Kidney epithelial cell (primary cell): Measurements from ENCODE around the gene NACC2. TPM values are rescaled to one million over a fixed set of nuclear protein-coding genes. Genes with fewer than 3 reads are reported as not detected.

Source experiments
- DNase-seq: peaks from one replicate; pipeline ENCODE4 v3.0.0-alpha.2; 2010; ENCODE audit warnings: low read depth
- H3K27me3 ChIP-seq: 2 replicates; pipeline ENCODE4 v1.6.0; 2011; ENCODE audit warnings: low read length; ENCODE audit not compliant: control insufficient read depth, insufficient read depth
- H3K36me3 ChIP-seq: 2 replicates; pipeline ENCODE4 v1.5.1; 2011; ENCODE audit warnings: low read length; ENCODE audit not compliant: control insufficient read depth, insufficient read depth
- H3K4me3 ChIP-seq: 2 replicates; pipeline ENCODE4 v1.5.1; 2011; ENCODE audit warnings: low read depth, mild to moderate bottlenecking, control low read depth, low read length
- CTCF ChIP-seq: IDR thresholded peaks from 2 replicates; pipeline ENCODE4 v1.5.1; 2011; ENCODE audit warnings: mild to moderate bottlenecking, moderate library complexity, low read length, control low read depth, inconsistent platforms; ENCODE audit not compliant: insufficient read depth, poor library complexity, severe bottlenecking
- total RNA-seq: library from RNA; depleted of rRNA; stranded (reverse); fragments of >200 nt; gene quantifications from 2 replicates; pipeline ENCODE4 v1.2.3, GENCODE V29; 2015

Gene NACC2
- total RNA-seq, 1 donor from 2014 or later, result 26.0 TPM

- DNase-seq, result no peak
- Histone ChIP-seq H3K27me3 (no peaks in the 10 kb centered on the region), H3K36me3 (no peaks in the 10 kb centered on the region), H3K4me3 (no peak overlapping the region)
- no peak for TF ChIP-seq CTCF
These were observed 38.4 kb downstream of the NACC2 start for GRCh38 chr9:136056546-136057235.

- H3K27me3 ChIP-seq, result no peaks in the 10 kb centered on the region
- H3K36me3 ChIP-seq, result no peaks in the 10 kb centered on the region
- no peak for TF ChIP-seq CTCF
- no peak for DNase-seq
- H3K4me3 ChIP-seq, result no peak overlapping the region
These were observed 39.2 kb downstream of the NACC2 start for GRCh38 chr9:136055715-136056545.

GRCh38 chr9:136054798-136055714 is 40.0 kb downstream of the NACC2 start:
- no peak for TF ChIP-seq CTCF
- Histone ChIP-seq H3K36me3 (no peaks in the 10 kb centered on the region), H3K27me3 (no peaks in the 10 kb centered on the region)

GRCh38 chr9:136054146-136054545 is 40.9 kb downstream of the NACC2 start:
- Histone ChIP-seq H3K27me3 (no peaks in the 10 kb centered on the region), H3K4me3 (no peak overlapping the region), H3K36me3 (no peaks in the 10 kb centered on the region)
- no peak for DNase-seq
- TF ChIP-seq CTCF, result no peak

More at GRCh38 chr9:136054798-136055714, 40.0 kb downstream of the NACC2 start:
- no peak overlapping the region for H3K4me3 ChIP-seq
- no peak for DNase-seq

GRCh38 chr9:136053757-136054142 is 41.3 kb downstream of the NACC2 start:
- Histone ChIP-seq H3K36me3 (peaks cover under 1% of the 10 kb centered on the region), H3K4me3 (no peak overlapping the region), H3K27me3 (no peaks in the 10 kb centered on the region)
- no peak for TF ChIP-seq CTCF
- no peak for DNase-seq
